SK-N-SH (cell line): Measurements from ENCODE around the gene TMEM209. TPM values are rescaled to one million over a fixed set of nuclear protein-coding genes. Genes with fewer than 3 reads are reported as not detected.

Experiments
- CTCF ChIA-PET: fragments of 300-600, 350-600 bp; formaldehyde crosslinking; extraction: SDS; loops from one replicate; lab custom pipeline; 2021; lab: Yijun Ruan, JAX
- POLR2A ChIA-PET: fragments of 350-600 bp; sonication (Branson Sonifier 250); formaldehyde crosslinking; extraction: SDS; loops from one replicate; lab custom pipeline; 2020; ENCODE audit warnings: antibody characterized with exemption, inconsistent platforms; lab: Yijun Ruan, JAX
- DNase-seq: peaks from one replicate; pipeline ENCODE4 v3.0.0; 2012
- H2AFZ ChIP-seq: fragments of 200-600 bp; sonication (generic); 2 replicates; pipeline ENCODE4 v1.8.1; 2016; ENCODE audit warnings: antibody characterized with exemption, mild to moderate bottlenecking, low read depth
- H3F3A ChIP-seq: fragments of 200-600 bp; sonication (generic); replicated peaks from 2 replicates; pipeline ENCODE3; 2016; ENCODE audit warnings: antibody characterized with exemption, mild to moderate bottlenecking; ENCODE audit not compliant: insufficient read depth
- H3K27ac ChIP-seq, 2 experiments: fragments of 200-500 bp in 1 of 2; fragments of 200-600 bp in 1 of 2; sonication (Bioruptor generic) in 1 of 2; sonication (generic), shearing (Covaris generic) in 1 of 2; 2 replicates each; pipeline versions ENCODE4 v1.5.1 to v1.6.1; 2014 to 2016; ENCODE audit warnings: low read depth in 2 of 2, inconsistent platforms in 1 of 2, low read length in 1 of 2, mild to moderate bottlenecking in 1 of 2, mixed read lengths in 1 of 2
- H3K27me3 ChIP-seq: fragments of 200-600 bp; sonication (generic), shearing (Covaris generic); 2 replicates; pipeline ENCODE4 v1.6.1; 2016; ENCODE audit warnings: mixed run types; ENCODE audit not compliant: insufficient read depth
- H3K36me3 ChIP-seq, 2 experiments: fragments of 200-500 bp in 1 of 2; fragments of 200-600 bp in 1 of 2; sonication (Bioruptor generic) in 1 of 2; sonication (generic) in 1 of 2; replicated peaks in 1 of 2; 2 replicates each; pipeline versions ENCODE3 to v1.5.1; 2014 to 2016; ENCODE audit warnings: low read length in 1 of 2, mild to moderate bottlenecking in 1 of 2; ENCODE audit not compliant: insufficient read depth in 2 of 2, control insufficient read depth in 1 of 2
- H3K4me1 ChIP-seq, 2 experiments: fragments of 200-500 bp in 1 of 2; fragments of 200-600 bp in 1 of 2; sonication (Bioruptor generic) in 1 of 2; sonication (generic), shearing (Covaris generic) in 1 of 2; 2 replicates each; pipeline versions ENCODE4 v1.5.1 to v1.6.1; 2014 to 2016; ENCODE audit warnings: low read depth in 1 of 2, low read length in 1 of 2, mixed run types in 1 of 2; ENCODE audit not compliant: insufficient read depth in 2 of 2, control insufficient read depth in 1 of 2
- H3K4me2 ChIP-seq: fragments of 200-600 bp; sonication (generic), shearing (Covaris generic); 2 replicates; pipeline ENCODE4 v1.6.1; 2017; ENCODE audit warnings: mixed run types
- H3K4me3 ChIP-seq, 2 experiments: fragments of 200-500 bp in 1 of 2; fragments of 200-600 bp in 1 of 2; sonication (Bioruptor generic) in 1 of 2; sonication (generic), shearing (Covaris generic) in 1 of 2; 2 replicates each; pipeline versions ENCODE4 v1.5.1 to v1.8.1; 2014 to 2016; ENCODE audit warnings: low read depth in 2 of 2, inconsistent platforms in 1 of 2, low read length in 1 of 2, mild to moderate bottlenecking in 1 of 2, mixed read lengths in 1 of 2, moderate library complexity in 1 of 2
- H3K79me2 ChIP-seq: fragments of 200-600 bp; sonication (generic); 2 replicates; pipeline ENCODE4 v1.8.1; 2017; ENCODE audit warnings: mild to moderate bottlenecking; ENCODE audit not compliant: insufficient read depth
- H3K9ac ChIP-seq: fragments of 200-600 bp; sonication (generic); 2 replicates; pipeline ENCODE4 v1.6.1; 2017; ENCODE audit warnings: mixed run types
- H3K9me2 ChIP-seq: fragments of 200-600 bp; sonication (generic); 2 replicates; pipeline ENCODE4 v1.6.1; 2017; ENCODE audit warnings: mixed run types
- H3K9me3 ChIP-seq: fragments of 200-600 bp; sonication (generic); 2 replicates; pipeline ENCODE4 v1.6.1; 2017; ENCODE audit warnings: mixed run types, mild to moderate bottlenecking, moderate library complexity
- H4K20me1 ChIP-seq: fragments of 200-600 bp; sonication (generic); 2 replicates; pipeline ENCODE4 v1.6.1; 2017; ENCODE audit warnings: mild to moderate bottlenecking, mixed run types; ENCODE audit not compliant: insufficient read depth
- EZH2phosphoT487 ChIP-seq: fragments of 200-600 bp; sonication (generic); IDR thresholded peaks from 2 replicates; pipeline ENCODE4 v1.6.1; 2017; ENCODE audit warnings: low read depth, mixed run types, mild to moderate bottlenecking, antibody characterized with exemption, moderate library complexity, borderline replicate concordance
- FOSL2 ChIP-seq: IDR thresholded peaks from 2 replicates; pipeline ENCODE4 v1.4.0; 2012; ENCODE audit warnings: low read depth, mild to moderate bottlenecking, moderate library complexity, borderline replicate concordance
- GABPA ChIP-seq: IDR thresholded peaks from 2 replicates; pipeline ENCODE4 v1.4.0; 2012; ENCODE audit warnings: low read depth, mild to moderate bottlenecking
- GATA2 ChIP-seq: sonication (generic); formaldehyde crosslinking; IDR thresholded peaks from 2 replicates; pipeline ENCODE4 v1.5.0; 2020; ENCODE audit warnings: mild to moderate bottlenecking, missing genetic modification reagents
- JUND ChIP-seq: IDR thresholded peaks from 2 replicates; pipeline ENCODE4 v1.4.0; 2012
- MEF2A ChIP-seq: IDR thresholded peaks from 2 replicates; pipeline ENCODE4 v1.4.0; 2012; ENCODE audit warnings: low read depth, borderline replicate concordance
- NRF1 ChIP-seq: IDR thresholded peaks from 2 replicates; pipeline ENCODE4 v1.6.1; 2012; ENCODE audit warnings: low read depth, mild to moderate bottlenecking, low read length
- RCOR1 ChIP-seq: fragments of 150-350 bp; IDR thresholded peaks from 2 replicates; pipeline ENCODE4 v1.6.1; 2017; ENCODE audit warnings: antibody characterized with exemption, low read length
- RFX5 ChIP-seq: IDR thresholded peaks from 2 replicates; pipeline ENCODE4 v1.6.1; 2012; ENCODE audit warnings: mild to moderate bottlenecking, improper control_type of control experiment, low read length
- RXRA ChIP-seq: IDR thresholded peaks from 2 replicates; pipeline ENCODE4 v1.4.0; 2012; ENCODE audit warnings: low read depth, mild to moderate bottlenecking, borderline replicate concordance
- SIN3A ChIP-seq: IDR thresholded peaks from 2 replicates; pipeline ENCODE4 v1.6.1; 2012; ENCODE audit warnings: low read depth, mild to moderate bottlenecking, low read length, moderate library complexity, borderline replicate concordance
- TAF1 ChIP-seq: IDR thresholded peaks from 2 replicates; pipeline ENCODE4 v1.6.1; 2012; ENCODE audit warnings: low read depth, mild to moderate bottlenecking, low read length, moderate library complexity, borderline replicate concordance
- TEAD4 ChIP-seq: IDR thresholded peaks from 2 replicates; pipeline ENCODE4 v1.4.0; 2012; ENCODE audit warnings: mild to moderate bottlenecking, borderline replicate concordance; ENCODE audit not compliant: insufficient read depth
- YY1 ChIP-seq: IDR thresholded peaks from 2 replicates; pipeline ENCODE4 v1.4.0; 2012; ENCODE audit warnings: low read depth, mild to moderate bottlenecking
- ZBTB33 ChIP-seq: IDR thresholded peaks from 2 replicates; pipeline ENCODE4 v1.4.0; 2012; ENCODE audit warnings: low read depth, borderline replicate concordance
- WGBS: methylation state at CpG from one replicate; pipeline ENCODE4 v1.1.6; 2017; ENCODE audit warnings: low lambda C conversion rate; 5-methylcytosine and 5-hydroxymethylcytosine counted together
- polyA plus RNA-seq, 3 experiments: library from polyadenylated mRNA; depleted of rRNA; stranded (reverse); fragments of >200 nt; gene quantifications; 2 replicates each; pipeline ENCODE4 v1.2.3, GENCODE V29; 2012
- TF ChIP-seq, protein P1 (sequence below): IDR thresholded peaks from 2 replicates; pipeline ENCODE4 v1.6.1; 2012; ENCODE audit warnings: mild to moderate bottlenecking, low read depth, low read length, moderate library complexity
- TF ChIP-seq, protein P2 (sequence below): fragments of 200-600 bp; sonication (generic); IDR thresholded peaks from 2 replicates; pipeline ENCODE4 v1.6.1; 2017; ENCODE audit warnings: antibody characterized with exemption, mild to moderate bottlenecking, moderate library complexity

TMEM209 gene
- polyA plus RNA-seq, 1 of the 3 experiments (the other 2 are of a cell fraction), result 14.9 TPM

GRCh38 chr7:130210181-130210935 is 5.2 kb upstream of the TMEM209 start:
- CTCF ChIA-PET, result interaction anchor here (1.3 to 2.9 kb wide), 2 partner anchors 31 to 139 kb away, joined by 3 to 10 read pairs; no protein-coding TSS in a partner anchor
- H3K4me2 ChIP-seq, result no peak overlapping the region
- POLR2A ChIA-PET, result interaction anchor here (0.7 kb wide), 1 partner anchor 14 kb away, joined by 5 read pairs; no protein-coding TSS in a partner anchor
- no peak for TF ChIP-seq RXRA
- TF ChIP-seq TEAD4, result no peak
- no peak for TF ChIP-seq MEF2A
- TF ChIP-seq NRF1, result no peak
- no peak for TF ChIP-seq ZBTB33
- TF ChIP-seq JUND, result no peak
- no peak for TF ChIP-seq EZH2phosphoT487
- TF ChIP-seq, protein P1, sequence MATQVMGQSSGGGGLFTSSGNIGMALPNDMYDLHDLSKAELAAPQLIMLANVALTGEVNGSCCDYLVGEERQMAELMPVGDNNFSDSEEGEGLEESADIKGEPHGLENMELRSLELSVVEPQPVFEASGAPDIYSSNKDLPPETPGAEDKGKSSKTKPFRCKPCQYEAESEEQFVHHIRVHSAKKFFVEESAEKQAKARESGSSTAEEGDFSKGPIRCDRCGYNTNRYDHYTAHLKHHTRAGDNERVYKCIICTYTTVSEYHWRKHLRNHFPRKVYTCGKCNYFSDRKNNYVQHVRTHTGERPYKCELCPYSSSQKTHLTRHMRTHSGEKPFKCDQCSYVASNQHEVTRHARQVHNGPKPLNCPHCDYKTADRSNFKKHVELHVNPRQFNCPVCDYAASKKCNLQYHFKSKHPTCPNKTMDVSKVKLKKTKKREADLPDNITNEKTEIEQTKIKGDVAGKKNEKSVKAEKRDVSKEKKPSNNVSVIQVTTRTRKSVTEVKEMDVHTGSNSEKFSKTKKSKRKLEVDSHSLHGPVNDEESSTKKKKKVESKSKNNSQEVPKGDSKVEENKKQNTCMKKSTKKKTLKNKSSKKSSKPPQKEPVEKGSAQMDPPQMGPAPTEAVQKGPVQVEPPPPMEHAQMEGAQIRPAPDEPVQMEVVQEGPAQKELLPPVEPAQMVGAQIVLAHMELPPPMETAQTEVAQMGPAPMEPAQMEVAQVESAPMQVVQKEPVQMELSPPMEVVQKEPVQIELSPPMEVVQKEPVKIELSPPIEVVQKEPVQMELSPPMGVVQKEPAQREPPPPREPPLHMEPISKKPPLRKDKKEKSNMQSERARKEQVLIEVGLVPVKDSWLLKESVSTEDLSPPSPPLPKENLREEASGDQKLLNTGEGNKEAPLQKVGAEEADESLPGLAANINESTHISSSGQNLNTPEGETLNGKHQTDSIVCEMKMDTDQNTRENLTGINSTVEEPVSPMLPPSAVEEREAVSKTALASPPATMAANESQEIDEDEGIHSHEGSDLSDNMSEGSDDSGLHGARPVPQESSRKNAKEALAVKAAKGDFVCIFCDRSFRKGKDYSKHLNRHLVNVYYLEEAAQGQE, result no peak
- TF ChIP-seq RFX5, result no peak
- no peak for TF ChIP-seq YY1
- TF ChIP-seq, protein P2, sequence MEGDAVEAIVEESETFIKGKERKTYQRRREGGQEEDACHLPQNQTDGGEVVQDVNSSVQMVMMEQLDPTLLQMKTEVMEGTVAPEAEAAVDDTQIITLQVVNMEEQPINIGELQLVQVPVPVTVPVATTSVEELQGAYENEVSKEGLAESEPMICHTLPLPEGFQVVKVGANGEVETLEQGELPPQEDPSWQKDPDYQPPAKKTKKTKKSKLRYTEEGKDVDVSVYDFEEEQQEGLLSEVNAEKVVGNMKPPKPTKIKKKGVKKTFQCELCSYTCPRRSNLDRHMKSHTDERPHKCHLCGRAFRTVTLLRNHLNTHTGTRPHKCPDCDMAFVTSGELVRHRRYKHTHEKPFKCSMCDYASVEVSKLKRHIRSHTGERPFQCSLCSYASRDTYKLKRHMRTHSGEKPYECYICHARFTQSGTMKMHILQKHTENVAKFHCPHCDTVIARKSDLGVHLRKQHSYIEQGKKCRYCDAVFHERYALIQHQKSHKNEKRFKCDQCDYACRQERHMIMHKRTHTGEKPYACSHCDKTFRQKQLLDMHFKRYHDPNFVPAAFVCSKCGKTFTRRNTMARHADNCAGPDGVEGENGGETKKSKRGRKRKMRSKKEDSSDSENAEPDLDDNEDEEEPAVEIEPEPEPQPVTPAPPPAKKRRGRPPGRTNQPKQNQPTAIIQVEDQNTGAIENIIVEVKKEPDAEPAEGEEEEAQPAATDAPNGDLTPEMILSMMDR, result no peak
- no peak for TF ChIP-seq SIN3A
- no peak for TF ChIP-seq GATA2 (CRISPR knock-in tag)
- TF ChIP-seq FOSL2, result no peak
- TF ChIP-seq GABPA, result no peak
- no peak for TF ChIP-seq TAF1
- no peak for TF ChIP-seq RCOR1
- no peaks in the 10 kb centered on the region for H3K9me2 ChIP-seq
- no peaks in the 10 kb centered on the region for H4K20me1 ChIP-seq
- no peaks in the 10 kb centered on the region for H3K79me2 ChIP-seq
- H3K4me1 ChIP-seq, result peaks cover 0 to 5% of the 10 kb centered on the region in 2 experiments; a peak in 1 of 4 replicates
- H3F3A ChIP-seq, result peaks cover 15% of the 10 kb centered on the region
- no peaks in the 10 kb centered on the region for H3K36me3 ChIP-seq
- 52% methylated on average over 5 of the region's 5 CpGs for WGBS
- H3K27me3 ChIP-seq, result no peaks in the 10 kb centered on the region
- H3K4me3 ChIP-seq, result no peak overlapping the region
- H3K9ac ChIP-seq, result no peak overlapping the region
- H3K27ac ChIP-seq, result no peak overlapping the region
- no peaks in the 10 kb centered on the region for H3K9me3 ChIP-seq
- DNase-seq, result no peak
- H2AFZ ChIP-seq, result peak overlapping the region; percentile 54; the same call in 1 of the 2 replicates
